Endothelial cell of umbilical vein (primary cell): Measurements from ENCODE around the gene ZDHHC14. TPM values are rescaled to one million over a fixed set of nuclear protein-coding genes. Genes with fewer than 3 reads are reported as not detected.

ENCODE experiments used
- BruUV-seq: library from RNA; stranded (reverse); fragments of 400-500 nt; replicated peaks from 2 replicates; lab custom pipeline; 2021; lab: Mats Ljungman, UMichigan
- CTCF ChIA-PET: fragments of 300-600, 350-600 bp; sonication (Branson Sonifier 250); formaldehyde crosslinking; loops from one replicate; lab custom pipeline; 2021; ENCODE audit warnings: antibody characterized with exemption, inconsistent platforms; lab: Charles Lee
- POLR2A ChIA-PET: fragments of 300-600, 350-600 bp; sonication (Branson Sonifier 250); formaldehyde crosslinking; loops from one replicate; lab custom pipeline; 2021; ENCODE audit warnings: antibody characterized with exemption, inconsistent platforms; lab: Charles Lee
- DNase-seq: peaks from one replicate; pipeline ENCODE4 v3.0.0-alpha.2; 2011; ENCODE audit warnings: low read depth, low spot score
- FAIRE-seq: peaks from 2 replicates; lab custom pipeline; 2011; peaks lifted over from hg19 to GRCh38; lab: Jason Lieb, UNC
- H2AFZ ChIP-seq: 2 replicates; pipeline ENCODE4 v1.6.0; 2012; ENCODE audit warnings: low read depth, low read length, control low read depth, inconsistent platforms
- H3K27ac ChIP-seq: 2 replicates; pipeline ENCODE4 v1.5.1; 2011; ENCODE audit warnings: low read depth, mild to moderate bottlenecking, control low read depth, low read length, moderate library complexity; ENCODE audit not compliant: insufficient read depth
- H3K27me3 ChIP-seq, 2 experiments: 2 replicates each; pipeline versions ENCODE4 v1.6.0 to v1.6.1; 2011; ENCODE audit warnings: low read length in 2 of 2, mixed read lengths in 1 of 2; ENCODE audit not compliant: control insufficient read depth in 2 of 2, insufficient read depth in 2 of 2
- H3K36me3 ChIP-seq, 2 experiments: 2 replicates in 1 of 2; 3 replicates in 1 of 2; pipeline ENCODE4 v1.5.1; 2011; ENCODE audit warnings: low read length in 2 of 2, mild to moderate bottlenecking in 1 of 2, moderate library complexity in 1 of 2; ENCODE audit not compliant: control insufficient read depth in 2 of 2, insufficient read depth in 2 of 2; ENCODE audit errors: extremely low read depth in 1 of 2
- H3K4me1 ChIP-seq: 3 replicates; pipeline ENCODE4 v1.5.1; 2011; ENCODE audit warnings: mild to moderate bottlenecking, low read length; ENCODE audit not compliant: control insufficient read depth, insufficient read depth; ENCODE audit errors: extremely low read depth
- H3K4me2 ChIP-seq: 2 replicates; pipeline ENCODE4 v1.6.1; 2011; ENCODE audit warnings: low read length, control low read depth, mixed read lengths; ENCODE audit not compliant: insufficient read depth
- H3K4me3 ChIP-seq, 3 experiments: fragments of 200-600 bp in 1 of 3; sonication (generic), shearing (Covaris generic) in 1 of 3; replicated peaks in 1 of 3; 2 replicates each; pipeline ENCODE4 v1.5.1; 2011 to 2016; ENCODE audit warnings: control low read depth in 3 of 3, low read length in 3 of 3, mild to moderate bottlenecking in 2 of 3, inconsistent platforms in 1 of 3, low read depth in 1 of 3, moderate library complexity in 1 of 3; ENCODE audit not compliant: insufficient read depth in 1 of 3
- H3K79me2 ChIP-seq: 2 replicates; pipeline ENCODE4 v1.6.0; 2012; ENCODE audit warnings: low read length, inconsistent platforms; ENCODE audit not compliant: control insufficient read depth, insufficient read depth
- H3K9ac ChIP-seq: replicated peaks from 2 replicates; pipeline ENCODE3; 2011; ENCODE audit warnings: low read length, control low read depth; ENCODE audit not compliant: insufficient read depth; ENCODE audit errors: extremely low read depth
- H3K9me1 ChIP-seq: replicated peaks from 3 replicates; pipeline ENCODE4 v1.6.0; 2011; ENCODE audit warnings: mild to moderate bottlenecking, low read length; ENCODE audit not compliant: control insufficient read depth, insufficient read depth; ENCODE audit errors: extremely low read depth
- H3K9me3 ChIP-seq: replicated peaks from 2 replicates; pipeline ENCODE4 v1.5.1; 2012; ENCODE audit warnings: low read length, inconsistent platforms; ENCODE audit not compliant: control insufficient read depth, insufficient read depth
- H4K20me1 ChIP-seq: replicated peaks from 2 replicates; pipeline ENCODE3; 2011; ENCODE audit warnings: mild to moderate bottlenecking, low read length; ENCODE audit not compliant: control insufficient read depth, insufficient read depth; ENCODE audit errors: extremely low read depth
- CTCF ChIP-seq, 2 donors: IDR thresholded peaks; 1 replicate in 1 of 2; 2 replicates in 1 of 2; pipeline ENCODE4 v1.5.1; 2011; ENCODE audit warnings: low read length in 2 of 2, mild to moderate bottlenecking in 2 of 2, moderate library complexity in 2 of 2, control low read depth in 1 of 2, inconsistent platforms in 1 of 2, low read depth in 1 of 2; ENCODE audit not compliant: insufficient read depth in 1 of 2; ENCODE audit errors: extremely low read depth in 1 of 2
- EZH2 ChIP-seq: IDR thresholded peaks from 2 replicates; pipeline ENCODE4 v1.6.1; 2012; ENCODE audit warnings: borderline replicate concordance, low read depth, mild to moderate bottlenecking, moderate library complexity, low read length, inconsistent platforms; ENCODE audit not compliant: severe bottlenecking
- GATA2 ChIP-seq: IDR thresholded peaks from 2 replicates; pipeline ENCODE4 v1.7.0; 2011; ENCODE audit warnings: low read depth, mild to moderate bottlenecking, moderate library complexity, mixed read lengths, low read length; ENCODE audit not compliant: insufficient read length, insufficient read depth
- JUN ChIP-seq: IDR thresholded peaks from 2 replicates; pipeline ENCODE4 v1.6.1; 2011; ENCODE audit warnings: borderline replicate concordance, low read depth; ENCODE audit not compliant: insufficient read length, insufficient read depth
- MAX ChIP-seq: IDR thresholded peaks from 2 replicates; pipeline ENCODE4 v1.6.1; 2011; ENCODE audit not compliant: insufficient read depth, insufficient read length
- MYC ChIP-seq: IDR thresholded peaks from one replicate; pipeline ENCODE4 v1.6.1; 2011; ENCODE audit warnings: mild to moderate bottlenecking, low read depth, low read length
- POLR2A ChIP-seq: IDR thresholded peaks from 2 replicates; pipeline ENCODE4 v1.6.1; 2012; ENCODE audit warnings: low read depth, mild to moderate bottlenecking, control low read depth, low read length
- POLR2AphosphoS5 ChIP-seq: IDR thresholded peaks from 2 replicates; pipeline ENCODE4 v1.6.1; 2012; ENCODE audit warnings: low read depth, mild to moderate bottlenecking, control low read depth, low read length, moderate library complexity; ENCODE audit not compliant: insufficient read depth
- dilution Hi-C: fragments of 300-500 bp; cut with MboI; formaldehyde crosslinking; loops from one replicate; pipeline ENCODE4 v1.15.0; 2019; ENCODE audit warnings: low sequenced_read_pairs; ENCODE audit not compliant: extremely low pct_ligation_motif_present
- intact Hi-C: fragments of 100-400 bp; cut with micrococcal nuclease; formaldehyde crosslinking; loops from one replicate; pipeline ENCODE4 v1.10.0; 2022
- polyA plus RNA-seq, 4 experiments: library from polyadenylated mRNA; depleted of rRNA in 3 of 4; stranded (reverse) in 3 of 4; unstranded in 1 of 4; fragments of >200 nt; gene quantifications; 2 replicates each; pipeline versions ENCODE4 v1.2.1 to v1.2.3, GENCODE V29; 2011 to 2012; ENCODE audit warnings: missing spikeins in 1 of 4
- total RNA-seq: library from RNA; stranded (reverse); gene quantifications from 2 replicates; pipeline ENCODE4 v1.2.3, GENCODE V29; 2021

ZDHHC14 gene
- total and polyA plus RNA-seq, 2 donors (not counting 3 experiments of a cell fraction or from before 2014, with no cell fraction given) = 23.0 to 25.6 TPM

DNA sequence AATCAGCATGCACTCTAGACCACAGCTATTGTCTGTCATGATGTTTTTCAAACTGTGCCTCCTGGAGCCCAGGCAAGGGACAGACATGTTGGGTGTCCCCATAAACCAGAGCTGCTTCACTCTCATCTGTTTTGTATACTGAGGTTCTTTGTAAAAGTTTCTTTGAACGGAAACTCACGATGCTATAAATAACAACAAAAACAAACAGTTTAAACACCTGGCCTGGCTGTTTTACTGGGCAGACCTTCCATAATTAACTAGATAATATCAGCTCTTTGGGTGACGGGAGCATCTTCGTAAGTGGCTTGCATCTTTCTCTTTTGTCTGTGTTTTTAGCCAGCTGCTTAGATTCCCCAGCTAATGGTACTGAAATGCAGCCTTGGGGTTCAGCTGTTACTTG is 190.3 kb downstream of the ZDHHC14 start:
- intact Hi-C loops (no loop called here), dilution Hi-C loops (no loop called here)
- Histone ChIP-seq H3K4me3 (no peak overlapping the region), H2AFZ (no peak overlapping the region), H3K9ac (no peak overlapping the region), H3K9me3 (no peaks in the 10 kb centered on the region), H3K4me2 (no peak overlapping the region), H3K79me2 (no peaks in the 10 kb centered on the region), H3K9me1 (no peaks in the 10 kb centered on the region), H3K4me1 (no peaks in the 10 kb centered on the region), H3K27ac (no peak overlapping the region), H3K36me3 (no peaks in the 10 kb centered on the region), H3K27me3 (no peaks in the 10 kb centered on the region), H4K20me1 (no peaks in the 10 kb centered on the region)
- no peak for DNase-seq
- ChIA-PET POLR2A (interaction anchor here (0.8 kb wide), 1 partner anchor 9 kb away, joined by 3 read pairs; no protein-coding TSS in a partner anchor), CTCF (interaction anchor here (1.2 kb wide), 1 partner anchor 13 kb away, joined by 3 read pairs; no protein-coding TSS in a partner anchor)
- FAIRE-seq = no peak
- BruUV-seq = no TSS peak
- no peak for TF ChIP-seq POLR2AphosphoS5
- TF ChIP-seq POLR2A = no peak
- no peak for TF ChIP-seq JUN
- no peak for TF ChIP-seq EZH2

DNA sequence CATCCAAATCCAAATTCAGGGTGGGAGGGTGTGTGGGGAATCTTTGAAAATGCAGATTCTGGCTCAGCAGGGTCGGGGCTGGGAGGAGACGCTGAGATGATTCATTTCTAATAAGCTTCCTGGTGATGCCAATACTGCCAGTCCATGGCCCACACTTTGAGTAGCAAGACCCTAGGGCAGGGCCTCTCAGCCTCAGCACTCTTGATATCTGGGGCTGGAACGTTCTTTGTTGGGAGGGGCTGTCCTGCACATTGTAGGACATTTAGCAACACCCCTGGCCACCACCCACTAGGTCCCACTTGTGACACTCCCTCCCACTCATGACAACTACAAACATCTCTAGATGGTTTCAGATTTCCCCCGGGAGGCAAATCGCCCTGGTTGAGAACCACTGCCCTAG is 191.0 kb downstream of the ZDHHC14 start:
- H3K4me2 ChIP-seq = no peak overlapping the region
- H3K79me2 ChIP-seq = no peaks in the 10 kb centered on the region
- H3K36me3 ChIP-seq = no peaks in the 10 kb centered on the region
- H4K20me1 ChIP-seq = no peaks in the 10 kb centered on the region
- no peak overlapping the region for H3K9ac ChIP-seq
- BruUV-seq = no TSS peak
- no peaks in the 10 kb centered on the region for H3K9me3 ChIP-seq
- no peaks in the 10 kb centered on the region for H3K27me3 ChIP-seq
- intact Hi-C loops (no loop called here), dilution Hi-C loops (no loop called here)
- POLR2A ChIA-PET = no interaction called here
- H2AFZ ChIP-seq = no peak overlapping the region
- no peaks in the 10 kb centered on the region for H3K9me1 ChIP-seq
- no peak overlapping the region for H3K4me3 ChIP-seq
- no peak for DNase-seq
- TF ChIP-seq MAX (no peak), CTCF (IDR thresholded peaks at IDR 0.05; ENCODE audit: extremely low read depth in 1 of 2, insufficient read depth in 1 of 2, low read depth in 1 of 2, low read length in 2 of 2) (no peak), JUN (no peak), MYC (no peak), POLR2A (no peak), GATA2 (no peak)
- no peak for FAIRE-seq
- no peaks in the 10 kb centered on the region for H3K4me1 ChIP-seq
- CTCF ChIA-PET = interaction anchor here (1.2 kb wide), 1 partner anchor 12 kb away, joined by 3 read pairs; no protein-coding TSS in a partner anchor
- H3K27ac ChIP-seq = no peak overlapping the region
